ENCODE data around the gene NPY2R. TPM values are rescaled to one million over a fixed set of nuclear protein-coding genes. Genes with fewer than 3 reads are reported as not detected.

Gene NPY2R
- total RNA-seq, 1 donor from 2014 or later, result 0.27 TPM

DNA sequence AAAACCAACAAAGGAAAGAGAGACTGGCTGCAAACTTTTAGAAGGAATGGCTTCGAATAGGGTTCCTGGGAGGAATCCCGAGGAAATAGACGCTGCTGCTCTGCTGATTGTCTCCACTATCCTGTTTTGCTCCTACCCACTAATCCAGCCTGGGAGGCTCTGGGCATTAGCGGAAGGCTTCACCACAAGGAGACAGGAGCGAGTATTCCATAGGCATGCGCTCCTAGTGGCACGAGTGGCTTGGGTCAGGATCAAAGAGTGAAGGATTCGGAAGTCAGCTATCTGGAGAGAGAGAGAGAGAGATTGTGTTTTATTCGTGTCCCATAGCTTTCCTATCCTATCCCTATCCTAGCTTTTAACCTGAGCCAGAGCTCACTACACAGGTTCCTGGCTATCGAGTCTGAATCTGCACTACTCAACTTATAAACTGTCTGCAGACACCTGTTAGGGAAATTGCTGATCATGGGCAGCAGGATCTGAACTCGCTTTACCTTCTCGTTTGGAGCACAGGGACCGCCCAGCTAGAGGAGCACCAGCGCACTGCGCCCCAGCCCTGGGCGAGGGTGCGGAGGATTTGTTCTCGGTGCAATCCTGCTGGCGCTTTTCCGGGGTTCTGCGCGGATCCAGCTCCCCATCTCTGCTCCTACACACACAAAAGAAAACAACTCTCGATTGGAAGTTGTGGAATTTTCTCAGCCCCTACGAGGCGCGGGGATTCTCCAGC, 740 bp upstream of the NPY2R start:
- no peak for DNase-seq
- peak overlapping the region; percentile 29 for H3K4me3 ChIP-seq
- ATAC-seq, result peak; percentile 35 to 38
- intact Hi-C loops (cut with DNase I), result no loop called here
- H3K9me3 ChIP-seq, result no peaks in the 10 kb centered on the region
- TF ChIP-seq, protein P1, sequence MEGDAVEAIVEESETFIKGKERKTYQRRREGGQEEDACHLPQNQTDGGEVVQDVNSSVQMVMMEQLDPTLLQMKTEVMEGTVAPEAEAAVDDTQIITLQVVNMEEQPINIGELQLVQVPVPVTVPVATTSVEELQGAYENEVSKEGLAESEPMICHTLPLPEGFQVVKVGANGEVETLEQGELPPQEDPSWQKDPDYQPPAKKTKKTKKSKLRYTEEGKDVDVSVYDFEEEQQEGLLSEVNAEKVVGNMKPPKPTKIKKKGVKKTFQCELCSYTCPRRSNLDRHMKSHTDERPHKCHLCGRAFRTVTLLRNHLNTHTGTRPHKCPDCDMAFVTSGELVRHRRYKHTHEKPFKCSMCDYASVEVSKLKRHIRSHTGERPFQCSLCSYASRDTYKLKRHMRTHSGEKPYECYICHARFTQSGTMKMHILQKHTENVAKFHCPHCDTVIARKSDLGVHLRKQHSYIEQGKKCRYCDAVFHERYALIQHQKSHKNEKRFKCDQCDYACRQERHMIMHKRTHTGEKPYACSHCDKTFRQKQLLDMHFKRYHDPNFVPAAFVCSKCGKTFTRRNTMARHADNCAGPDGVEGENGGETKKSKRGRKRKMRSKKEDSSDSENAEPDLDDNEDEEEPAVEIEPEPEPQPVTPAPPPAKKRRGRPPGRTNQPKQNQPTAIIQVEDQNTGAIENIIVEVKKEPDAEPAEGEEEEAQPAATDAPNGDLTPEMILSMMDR (IDR thresholded peaks at IDR 0.05), result no peak
- H3K27me3 ChIP-seq (ENCODE audit: low read depth), result peaks cover 37% of the 10 kb centered on the region
- peaks cover 8% of the 10 kb centered on the region for H3K4me1 ChIP-seq
- no peak overlapping the region for H3K27ac ChIP-seq
- no peaks in the 10 kb centered on the region for H3K36me3 ChIP-seq

DNA sequence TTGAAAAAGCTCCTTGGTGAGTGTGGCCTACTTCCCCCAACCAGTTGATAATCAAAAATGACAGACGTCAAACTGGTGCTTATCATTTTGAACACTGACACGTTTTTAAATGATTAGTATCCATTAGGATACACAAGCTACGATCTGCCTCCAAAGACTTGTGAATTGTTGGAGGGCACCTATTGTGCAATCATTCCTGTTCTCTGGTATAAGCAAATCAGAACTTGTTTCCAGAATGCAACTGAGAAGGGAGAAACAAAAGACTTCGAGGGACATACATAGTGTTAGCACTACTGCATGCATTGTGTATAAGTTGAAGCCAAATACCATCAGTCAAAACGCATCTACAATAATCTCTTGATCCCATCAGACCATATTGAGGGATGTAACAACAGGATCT, 11.6 kb downstream of the NPY2R start:
- Histone ChIP-seq H3K36me3 (no peaks in the 10 kb centered on the region), H3K27me3 (ENCODE audit: low read depth) (no peaks in the 10 kb centered on the region), H3K9me3 (no peaks in the 10 kb centered on the region), H3K4me1 (no peaks in the 10 kb centered on the region), H3K27ac (no peak overlapping the region), H3K4me3 (no peak overlapping the region)
- no peak for ATAC-seq
- no peak for DNase-seq
- TF ChIP-seq, protein P1 (IDR thresholded peaks at IDR 0.05), result no peak
- intact Hi-C loops (cut with DNase I), result no loop called here

- DNase-seq (no peak), ATAC-seq (no peak)
- Histone ChIP-seq H3K27ac (no peak overlapping the region), H3K9me3 (no peaks in the 10 kb centered on the region), H3K4me1 (no peaks in the 10 kb centered on the region), H3K4me3 (no peak overlapping the region), H3K27me3 (ENCODE audit: low read depth) (no peaks in the 10 kb centered on the region), H3K36me3 (no peaks in the 10 kb centered on the region)
- intact Hi-C loops (cut with DNase I), result no loop called here
- TF ChIP-seq, protein P1 (IDR thresholded peaks at IDR 0.05), result no peak
Observed at GRCh38 chr4:155227131-155227530, 18.7 kb downstream of the NPY2R start.

DNA sequence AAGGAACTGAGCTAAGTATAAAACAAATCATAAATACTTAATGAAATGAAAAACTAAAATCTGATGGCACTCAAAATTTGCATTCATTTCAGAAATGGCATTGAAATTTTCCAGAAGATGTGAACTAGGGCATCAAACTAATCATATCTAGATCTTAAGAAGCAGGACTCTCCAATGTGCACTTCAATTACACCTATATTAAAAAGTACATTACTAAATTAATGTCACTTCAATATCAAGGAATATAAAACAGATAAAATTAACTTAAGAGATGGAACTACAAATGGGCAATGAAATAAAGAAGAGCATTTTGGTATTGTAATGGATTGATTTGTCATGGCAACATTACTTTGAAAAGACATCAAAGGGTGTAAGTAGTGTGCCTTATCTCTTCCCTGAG, 20.3 kb downstream of the NPY2R start:
- Histone ChIP-seq H3K27ac (no peak overlapping the region), H3K9me3 (no peaks in the 10 kb centered on the region), H3K4me1 (no peaks in the 10 kb centered on the region), H3K4me3 (no peak overlapping the region), H3K36me3 (no peaks in the 10 kb centered on the region), H3K27me3 (ENCODE audit: low read depth) (no peaks in the 10 kb centered on the region)
- TF ChIP-seq, protein P1 (IDR thresholded peaks at IDR 0.05), result no peak
- DNase-seq (no peak), ATAC-seq (no peak)
- intact Hi-C loops (cut with DNase I), result no loop called here

- ATAC-seq (no peak), DNase-seq (no peak)
- Histone ChIP-seq H3K27me3 (ENCODE audit: low read depth) (no peaks in the 10 kb centered on the region), H3K27ac (no peak overlapping the region), H3K4me3 (no peak overlapping the region), H3K36me3 (no peaks in the 10 kb centered on the region), H3K4me1 (no peaks in the 10 kb centered on the region), H3K9me3 (no peaks in the 10 kb centered on the region)
- intact Hi-C loops (cut with DNase I), result no loop called here
- TF ChIP-seq, protein P1 (IDR thresholded peaks at IDR 0.05), result no peak
Observed at GRCh38 chr4:155232432-155232831, 24.0 kb downstream of the NPY2R start.
